ENCODE data around the gene CTBP2. TPM values are rescaled to one million over a fixed set of nuclear protein-coding genes. Genes with fewer than 3 reads are reported as not detected.
"Not testable (repeated sequence)": the region's sequence is repeated elsewhere in the genome, so short reads cannot be mapped to it uniquely, and the experiment has no call there.

Gene CTBP2
- total RNA-seq, 4 donors from 2014 or later, result 92.4 to 136 (median 125) TPM

DNA sequence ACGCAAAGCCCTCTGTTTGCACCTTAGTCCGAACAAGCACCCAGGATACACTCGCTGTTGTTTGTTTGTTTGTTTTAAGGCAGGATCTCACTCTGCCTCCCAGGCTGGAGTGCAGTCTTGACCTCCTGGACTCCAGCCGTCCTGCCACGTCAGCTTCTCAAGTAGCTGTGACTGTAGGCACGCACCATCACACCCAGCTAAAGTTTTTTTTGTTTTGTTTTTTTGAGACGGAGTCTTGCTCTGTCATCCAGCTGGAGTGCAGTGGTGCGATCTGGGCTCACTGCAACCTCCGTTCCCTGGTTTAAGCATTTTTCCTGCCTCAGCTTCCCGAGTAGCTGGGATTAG lies 76.8 kb downstream of the CTBP2 start:
- intact Hi-C loops (cut with DNase I), result loop anchor here (10.0 kb wide), 1 partner anchor 71 kb away; no protein-coding TSS in a partner anchor
- 39 to 44% methylated on average over 10 of the region's 10 CpGs for WGBS, 2 donors
- Histone ChIP-seq H3K9me3 (no peaks in the 10 kb centered on the region), H3K4me1 (peaks cover 73 to 85% of the 10 kb centered on the region in 2 donors), H3K27ac (peak overlapping the region; percentile 88 to 96 (median 94)), H3K27me3 (no peaks in the 10 kb centered on the region), H3K4me3 (replicated peaks in 1 of 3) (no peak overlapping the region), H3K36me3 (no peaks in the 10 kb centered on the region)
- TF ChIP-seq, protein P1, sequence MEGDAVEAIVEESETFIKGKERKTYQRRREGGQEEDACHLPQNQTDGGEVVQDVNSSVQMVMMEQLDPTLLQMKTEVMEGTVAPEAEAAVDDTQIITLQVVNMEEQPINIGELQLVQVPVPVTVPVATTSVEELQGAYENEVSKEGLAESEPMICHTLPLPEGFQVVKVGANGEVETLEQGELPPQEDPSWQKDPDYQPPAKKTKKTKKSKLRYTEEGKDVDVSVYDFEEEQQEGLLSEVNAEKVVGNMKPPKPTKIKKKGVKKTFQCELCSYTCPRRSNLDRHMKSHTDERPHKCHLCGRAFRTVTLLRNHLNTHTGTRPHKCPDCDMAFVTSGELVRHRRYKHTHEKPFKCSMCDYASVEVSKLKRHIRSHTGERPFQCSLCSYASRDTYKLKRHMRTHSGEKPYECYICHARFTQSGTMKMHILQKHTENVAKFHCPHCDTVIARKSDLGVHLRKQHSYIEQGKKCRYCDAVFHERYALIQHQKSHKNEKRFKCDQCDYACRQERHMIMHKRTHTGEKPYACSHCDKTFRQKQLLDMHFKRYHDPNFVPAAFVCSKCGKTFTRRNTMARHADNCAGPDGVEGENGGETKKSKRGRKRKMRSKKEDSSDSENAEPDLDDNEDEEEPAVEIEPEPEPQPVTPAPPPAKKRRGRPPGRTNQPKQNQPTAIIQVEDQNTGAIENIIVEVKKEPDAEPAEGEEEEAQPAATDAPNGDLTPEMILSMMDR (IDR thresholded peaks at IDR 0.05), result no peak
- TF ChIP-seq POLR2A (IDR thresholded peaks at IDR 0.05), result peak in 1 of 2 donors; percentile 37
- peak; percentile 96 to 97 for DNase-seq

DNA sequence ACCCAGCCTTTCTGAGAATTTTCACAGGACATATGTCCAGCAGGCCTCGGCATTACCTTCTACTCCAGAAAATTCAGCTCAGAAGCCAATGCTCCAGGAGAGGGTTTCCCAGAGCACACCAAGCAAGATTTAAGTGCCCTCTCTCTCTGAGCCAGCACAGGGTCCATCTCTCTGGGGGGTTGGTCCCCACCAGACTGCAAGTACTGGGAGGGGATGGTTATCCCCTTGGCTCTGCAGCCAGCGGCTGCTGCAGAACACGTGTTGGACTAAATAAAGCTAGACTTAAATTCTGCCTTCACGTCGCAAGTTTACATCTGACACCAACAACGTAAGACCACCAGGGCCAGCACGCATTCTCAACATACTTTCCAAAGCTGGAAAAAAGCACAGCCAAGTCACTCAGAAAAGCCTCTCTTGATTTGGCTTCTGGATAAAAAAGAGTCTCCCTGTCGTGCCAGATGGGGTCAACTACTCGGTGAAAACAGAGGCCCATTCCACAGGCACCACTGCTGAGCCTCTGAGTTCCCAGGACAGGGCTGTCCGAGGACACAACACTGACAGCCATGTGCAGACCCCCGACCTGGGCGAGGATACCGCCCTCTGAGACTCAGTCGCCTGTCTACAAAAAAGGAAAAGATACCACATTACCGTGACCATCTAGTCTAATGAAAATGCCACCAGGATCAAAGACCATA lies 77.3 kb downstream of the CTBP2 start:
- no peaks in the 10 kb centered on the region for H3K36me3 ChIP-seq
- intact Hi-C loops (cut with DNase I), result loop anchor here (10.0 kb wide), 1 partner anchor 72 kb away; no protein-coding TSS in a partner anchor
- 54 to 57% methylated on average over 15 of the region's 15 CpGs for WGBS, 2 donors
- no peak overlapping the region for H3K4me3 ChIP-seq (replicated peaks in 1 of 3)
- H3K4me1 ChIP-seq, result peaks cover 77 to 89% of the 10 kb centered on the region in 2 donors
- H3K27ac ChIP-seq, result peak overlapping the region; percentile 88 to 94 (median 90)
- no peaks in the 10 kb centered on the region for H3K27me3 ChIP-seq
- DNase-seq, result peak in 1 of 2 donors; percentile 0
- no peaks in the 10 kb centered on the region for H3K9me3 ChIP-seq
- TF ChIP-seq POLR2A (IDR thresholded peaks at IDR 0.05), result no peak
- TF ChIP-seq, protein P1 (IDR thresholded peaks at IDR 0.05), result no peak

DNA sequence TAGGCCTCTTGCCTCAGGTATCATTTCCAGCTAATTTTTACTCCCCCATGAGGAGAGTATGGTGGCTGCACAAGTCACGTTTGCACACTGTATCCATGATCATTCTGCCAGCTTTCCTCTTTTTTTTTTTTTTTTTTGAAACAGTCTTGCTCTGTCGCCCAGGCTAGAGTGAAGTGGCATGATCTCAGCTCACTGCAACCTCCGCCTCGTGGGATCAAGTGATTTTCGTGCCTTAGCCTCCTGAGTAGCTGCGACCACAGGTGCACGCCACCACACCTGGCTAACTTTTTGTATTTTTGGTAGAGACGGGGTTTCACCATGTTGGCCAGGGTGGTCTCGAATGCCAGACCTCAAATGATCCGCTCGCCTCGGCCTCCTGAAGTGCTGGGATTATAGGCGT lies 77.9 kb downstream of the CTBP2 start:
- WGBS, 2 donors, result 75 to 77% methylated on average over 13 of the region's 13 CpGs
- not testable (repeated sequence) for H3K36me3 ChIP-seq; H3K9me3 ChIP-seq; H3K27me3 ChIP-seq; H3K4me3 ChIP-seq (replicated peaks in 1 of 3)
- Histone ChIP-seq H3K27ac (peak overlapping the region; percentile 88 to 94 (median 90)), H3K4me1 (peaks cover 82 to 89% of the 10 kb centered on the region in 2 donors)
- intact Hi-C loops (cut with DNase I), result loop anchor here (10.0 kb wide), 1 partner anchor 72 kb away; no protein-coding TSS in a partner anchor
- DNase-seq, result peak; percentile 54 to 63

DNA sequence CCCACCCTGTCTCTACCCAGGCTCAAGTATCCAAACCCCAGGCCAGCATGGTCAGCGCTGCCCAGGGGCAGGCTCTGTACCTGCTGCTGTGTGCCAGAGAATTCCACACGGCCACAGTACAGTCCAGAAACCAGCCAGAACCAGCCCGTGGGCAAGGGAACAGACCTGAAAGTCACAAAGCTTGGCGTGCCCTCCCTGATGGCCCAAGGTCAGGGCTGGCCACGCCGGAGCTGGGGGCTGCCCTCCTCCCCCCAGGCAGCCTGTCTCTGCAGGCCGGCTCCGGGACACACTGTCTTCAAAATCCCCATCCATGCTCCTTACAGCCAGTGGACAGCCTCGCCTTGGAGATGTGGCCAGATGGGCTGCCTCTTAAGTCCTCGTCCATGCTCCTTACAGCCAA lies 78.4 kb downstream of the CTBP2 start:
- peak; percentile 85 to 91 for DNase-seq
- H3K36me3 ChIP-seq, result no peaks in the 10 kb centered on the region
- no peaks in the 10 kb centered on the region for H3K9me3 ChIP-seq
- peak in 1 of 2 donors; percentile 12 for TF ChIP-seq POLR2A (IDR thresholded peaks at IDR 0.05)
- TF ChIP-seq, protein P1 (IDR thresholded peaks at IDR 0.05), result no peak
- H3K27me3 ChIP-seq, result no peaks in the 10 kb centered on the region
- 52 to 55% methylated on average over 9 to 10 of the region's 10 CpGs for WGBS, 2 donors
- H3K27ac ChIP-seq, result peak overlapping the region; percentile 88 to 94 (median 90)
- peaks cover 78 to 87% of the 10 kb centered on the region in 2 donors for H3K4me1 ChIP-seq
- H3K4me3 ChIP-seq (replicated peaks in 1 of 3), result no peak overlapping the region
- intact Hi-C loops (cut with DNase I), result loop anchor here (10.0 kb wide), 1 partner anchor 73 kb away; no protein-coding TSS in a partner anchor

DNA sequence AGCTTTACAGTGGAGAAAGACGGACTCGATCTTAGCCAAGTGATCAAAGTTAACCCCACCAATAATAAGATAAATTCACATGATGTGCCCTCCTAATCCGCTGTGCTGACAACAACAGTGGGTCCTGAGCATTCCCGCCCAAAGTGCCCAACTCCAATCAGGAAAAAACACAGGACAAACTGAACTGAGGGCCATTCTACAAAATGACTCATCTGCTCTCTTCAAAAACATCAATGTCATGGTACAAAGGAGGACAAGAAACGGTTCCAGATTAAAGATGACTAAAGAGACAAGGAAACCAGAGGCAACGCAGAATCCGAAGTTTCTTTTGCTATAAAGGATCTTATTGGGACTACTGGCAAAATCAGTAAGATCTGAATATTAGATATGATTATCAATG lies 79.4 kb downstream of the CTBP2 start:
- intact Hi-C loops (cut with DNase I), result loop anchor here (10.0 kb wide), 1 partner anchor 74 kb away; no protein-coding TSS in a partner anchor
- Histone ChIP-seq H3K4me1 (peaks cover 76 to 83% of the 10 kb centered on the region in 2 donors), H3K27ac (peak overlapping the region; percentile 88 to 94 (median 90))

More for the DNA sequence above, 79.4 kb downstream of the CTBP2 start:
- TF ChIP-seq, protein P1 (IDR thresholded peaks at IDR 0.05), result no peak
- TF ChIP-seq POLR2A (IDR thresholded peaks at IDR 0.05), result no peak
- H3K9me3 ChIP-seq, result no peaks in the 10 kb centered on the region
- no peak overlapping the region for H3K4me3 ChIP-seq (replicated peaks in 1 of 3)
- WGBS, 2 donors, result 91 to 93% methylated on average over 7 of the region's 7 CpGs
- DNase-seq, result no peak
- no peaks in the 10 kb centered on the region for H3K36me3 ChIP-seq
- H3K27me3 ChIP-seq, result no peaks in the 10 kb centered on the region

Measured in thyroid gland (tissue), 4 donors.